Measurements from ENCODE around the gene JMJD1C.

JMJD1C gene

GRCh38 chr10:63227207-63227895 is 238.4 kb downstream of the JMJD1C start:
- no peak overlapping the region for H3K4me3 ChIP-seq (ENCODE audit: low read length)
- no peak for DNase-seq (ENCODE audit: low read depth)
- TF ChIP-seq CTCF (conservative IDR thresholded peaks at IDR 0.05; ENCODE audit: low read depth, low read length) = no peak

GRCh38 chr10:63224241-63224640 is 241.5 kb downstream of the JMJD1C start:
- H3K4me3 ChIP-seq (ENCODE audit: low read length) = no peak overlapping the region
- DNase-seq (ENCODE audit: low read depth) = peak; percentile 24
- TF ChIP-seq CTCF (conservative IDR thresholded peaks at IDR 0.05; ENCODE audit: low read depth, low read length) = no peak

- no peak overlapping the region for H3K4me3 ChIP-seq (ENCODE audit: low read length)
- TF ChIP-seq CTCF (conservative IDR thresholded peaks at IDR 0.05; ENCODE audit: low read depth, low read length) = no peak
- DNase-seq (ENCODE audit: low read depth) = no peak
Measured at GRCh38 chr10:63221950-63222349, 243.8 kb downstream of the JMJD1C start.

GRCh38 chr10:63219749-63220148 is 246.0 kb downstream of the JMJD1C start:
- no peak for DNase-seq (ENCODE audit: low read depth)
- no peak overlapping the region for H3K4me3 ChIP-seq (ENCODE audit: low read length)
- TF ChIP-seq CTCF (conservative IDR thresholded peaks at IDR 0.05; ENCODE audit: low read depth, low read length) = no peak

- no peak overlapping the region for H3K4me3 ChIP-seq (ENCODE audit: low read length)
- peak; percentile 61 for TF ChIP-seq CTCF (conservative IDR thresholded peaks at IDR 0.05; ENCODE audit: low read depth, low read length)
- no peak for DNase-seq (ENCODE audit: low read depth)
Measured at GRCh38 chr10:63217120-63217605, 248.6 kb downstream of the JMJD1C start.

- no peak overlapping the region for H3K4me3 ChIP-seq (ENCODE audit: low read length)
- DNase-seq (ENCODE audit: low read depth) = no peak
- no peak for TF ChIP-seq CTCF (conservative IDR thresholded peaks at IDR 0.05; ENCODE audit: low read depth, low read length)
Measured at GRCh38 chr10:63214571-63214970, 251.2 kb downstream of the JMJD1C start.

- no peak overlapping the region for H3K4me3 ChIP-seq (ENCODE audit: low read length)
- no peak for TF ChIP-seq CTCF (conservative IDR thresholded peaks at IDR 0.05; ENCODE audit: low read depth, low read length)
- DNase-seq (ENCODE audit: low read depth) = no peak
Measured at GRCh38 chr10:63213489-63213888, 252.3 kb downstream of the JMJD1C start.

All from retinal pigment epithelial cell (primary cell).